ENCODE data around the gene SECISBP2L. TPM values are rescaled to one million over a fixed set of nuclear protein-coding genes. Genes with fewer than 3 reads are reported as not detected.

The SECISBP2L gene
- total and polyA plus RNA-seq, 9 of the 15 experiments (the other 6 are each of a cell fraction or from before 2014, with no cell fraction given) = 0.55 to 14.1 (median 10.4) TPM

GRCh38 chr15:49036650-49037545 lies 9.3 kb downstream of the SECISBP2L start (continued):
- TF ChIP-seq ATF7 (IDR thresholded peaks at IDR 0.05) (peak; percentile 17; the same call in 1 of the 2 replicates), CREB3 (tag; conservative IDR thresholded peaks at IDR 0.05; ENCODE audit: low read depth) (no peak), BACH1 (tag; IDR thresholded peaks at IDR 0.05) (0 out of 2 replicates have a peak, but pooled peaks have one; percentile 24), POLR2AphosphoS5 (IDR thresholded peaks at IDR 0.05; ENCODE audit: control insufficient read depth, insufficient read depth, low read depth, low read length) (no peak), IRF2 (CRISPR knock-in tag; IDR thresholded peaks at IDR 0.05) (no peak), ZNF592 (IDR thresholded peaks at IDR 0.05) (0 out of 2 replicates have a peak, but pooled peaks have one; percentile 29), E2F6 (IDR thresholded peaks at IDR 0.05; ENCODE audit: borderline replicate concordance in 1 of 2, extremely low read depth in 1 of 2, insufficient read depth in 1 of 2, insufficient read length in 1 of 2, low read depth in 1 of 2, low read length in 1 of 2, poor library complexity in 1 of 2, severe bottlenecking in 1 of 2) (no peak), RFX5 (IDR thresholded peaks at IDR 0.05; ENCODE audit: low read depth, low read length) (0 out of 2 replicates have a peak, but pooled peaks have one; percentile 13), ARID1B (IDR thresholded peaks at IDR 0.05) (peak; percentile 24; the same call in 1 of the 2 replicates), IFI16 (CRISPR knock-in tag; IDR thresholded peaks at IDR 0.05) (no peak), NFE2 (IDR thresholded peaks at IDR 0.05; ENCODE audit: low read depth) (peak; percentile 84), ZKSCAN1 (IDR thresholded peaks at IDR 0.05; ENCODE audit: low read depth, low read length) (no peak), MAFK (IDR thresholded peaks at IDR 0.05; ENCODE audit: low read length) (peak; percentile 27; the same call in 1 of the 2 replicates), HINFP (tag; conservative IDR thresholded peaks at IDR 0.05; ENCODE audit: low read depth) (no peak), E2F3 (CRISPR knock-in tag; IDR thresholded peaks at IDR 0.05) (no peak), FOXK1 (CRISPR knock-in tag; IDR thresholded peaks at IDR 0.05; ENCODE audit: borderline replicate concordance) (no peak)
- TF ChIP-seq, protein P1, sequence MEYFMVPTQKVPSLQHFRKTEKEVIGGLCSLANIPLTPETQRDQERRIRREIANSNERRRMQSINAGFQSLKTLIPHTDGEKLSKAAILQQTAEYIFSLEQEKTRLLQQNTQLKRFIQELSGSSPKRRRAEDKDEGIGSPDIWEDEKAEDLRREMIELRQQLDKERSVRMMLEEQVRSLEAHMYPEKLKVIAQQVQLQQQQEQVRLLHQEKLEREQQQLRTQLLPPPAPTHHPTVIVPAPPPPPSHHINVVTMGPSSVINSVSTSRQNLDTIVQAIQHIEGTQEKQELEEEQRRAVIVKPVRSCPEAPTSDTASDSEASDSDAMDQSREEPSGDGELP (CRISPR knock-in tag; IDR thresholded peaks at IDR 0.05; ENCODE audit: borderline replicate concordance) = no peak
